GM19438 (cell line): ENCODE data around the gene CCDC89.
A peak's percentile ranks its signal among the peaks of the same experiment; 100 is the strongest.

Source experiments
- ATAC-seq: cut with Tn5 transposase; IDR thresholded peaks from one replicate; pipeline ENCODE4 v1.9.1; 2021; ENCODE audit warnings: low read depth; ENCODE audit not compliant: unreplicated experiment

CCDC89 gene

GRCh38 chr11:85685820-85686459 is at the start of gene CCDC89:
Gene CCDC89 (minus strand): TSS chr11:85686195. CDS start chr11:85686130, 65 bp downstream.
- ATAC-seq: no peak

GRCh38 chr11:85732965-85733364 is 47.0 kb upstream of the CCDC89 start:
- no peak for ATAC-seq

GRCh38 chr11:85726381-85726780 is 40.4 kb upstream of the CCDC89 start:
- no peak for ATAC-seq

- ATAC-seq: no peak
Observed at GRCh38 chr11:85725510-85726258, 39.7 kb upstream of the CCDC89 start.

GRCh38 chr11:85724748-85725465 is 38.9 kb upstream of the CCDC89 start:
- no peak for ATAC-seq

- no peak for ATAC-seq
Observed at GRCh38 chr11:85723088-85723487, 37.1 kb upstream of the CCDC89 start.

GRCh38 chr11:85721191-85721590 is 35.2 kb upstream of the CCDC89 start:
- no peak for ATAC-seq

GRCh38 chr11:85718991-85719807 is 33.2 kb upstream of the CCDC89 start:
- no peak for ATAC-seq

GRCh38 chr11:85718126-85718943 is 32.3 kb upstream of the CCDC89 start:
- no peak for ATAC-seq

- ATAC-seq: no peak
Observed at GRCh38 chr11:85717429-85717828, 31.4 kb upstream of the CCDC89 start.

GRCh38 chr11:85712953-85713352 is 27.0 kb upstream of the CCDC89 start:
- no peak for ATAC-seq

GRCh38 chr11:85710917-85711316 is 24.9 kb upstream of the CCDC89 start:
- no peak for ATAC-seq

- ATAC-seq: no peak
Observed at GRCh38 chr11:85709941-85710702, 24.1 kb upstream of the CCDC89 start.

GRCh38 chr11:85705800-85706199 is 19.8 kb upstream of the CCDC89 start:
- no peak for ATAC-seq

GRCh38 chr11:85704967-85705366 is 19.0 kb upstream of the CCDC89 start:
- no peak for ATAC-seq

GRCh38 chr11:85699957-85700741 is 14.2 kb upstream of the CCDC89 start:
- ATAC-seq: peak; percentile 94

GRCh38 chr11:85698195-85698594 is 12.2 kb upstream of the CCDC89 start:
- no peak for ATAC-seq

- no peak for ATAC-seq
Observed at GRCh38 chr11:85697747-85698146, 11.8 kb upstream of the CCDC89 start.
